H1 (cell line): Measurements from ENCODE around the gene FARP2. TPM values are rescaled to one million over a fixed set of nuclear protein-coding genes. Genes with fewer than 3 reads are reported as not detected.

Source experiments
- ATF3 ChIP-seq: IDR thresholded peaks from 2 replicates; pipeline ENCODE4 v1.6.1; 2011; ENCODE audit warnings: low read depth, mild to moderate bottlenecking, low read length; ENCODE audit not compliant: insufficient read depth
- CHD2 ChIP-seq: IDR thresholded peaks from 2 replicates; pipeline ENCODE4 v1.6.1; 2012; ENCODE audit warnings: low read length, improper control_type of control experiment
- CTCF ChIP-seq, 3 experiments: IDR thresholded peaks; 1 replicate in 2 of 3; 2 replicates in 1 of 3; pipeline versions ENCODE4 v1.5.1 to v1.6.1; 2011; ENCODE audit warnings: low read length in 3 of 3, mild to moderate bottlenecking in 3 of 3, inconsistent platforms in 2 of 3, low read depth in 1 of 3, moderate library complexity in 1 of 3; ENCODE audit not compliant: insufficient read depth in 1 of 3; ENCODE audit errors: control extremely low read depth in 1 of 3
- polyA plus RNA-seq, 7 experiments: library from polyadenylated mRNA; depleted of rRNA in 3 of 7; stranded (reverse) in 5 of 7; unstranded in 2 of 7; fragments of >200 nt in 5 of 7; fragments of 200-250 nt in 2 of 7; gene quantifications; 1 replicate in 5 of 7; 2 replicates in 1 of 7; 4 replicates in 1 of 7; pipeline versions ENCODE4 v1.2.1 to v1.2.3, GENCODE V29; 2011 to 2013; ENCODE audit warnings: missing spikeins in 2 of 7, mixed read lengths in 2 of 7
- total RNA-seq: library from RNA; stranded (reverse); fragmentation: NEBNext Ultra II Directional; extraction: Animal tissue kit (Norgen Biotek cat#: 25700); gene quantifications from 2 replicates; pipeline ENCODE4 v1.2.1, GENCODE V29; 2021

The FARP2 gene
- total and polyA plus RNA-seq, 2 of the 8 experiments (the other 6 are each of a cell fraction or from before 2014, with no cell fraction given): 12.4 to 33.4 TPM

GRCh38 chr2:241425368-241425767 is 69.3 kb downstream of the FARP2 start (continued):
- TF ChIP-seq ATF3 (no peak), CHD2 (no peak), CTCF (IDR thresholded peaks at IDR 0.05; ENCODE audit: control extremely low read depth in 1 of 3, insufficient read depth in 1 of 3, low read depth in 1 of 3, low read length in 3 of 3) (no peak)
